Ureter (tissue), 1 donor: ENCODE data around the gene IL1R2. TPM values are rescaled to one million over a fixed set of nuclear protein-coding genes. Genes with fewer than 3 reads are reported as not detected.
"Not testable (repeated sequence)": the region's sequence is repeated elsewhere in the genome, so short reads cannot be mapped to it uniquely, and the experiment has no call there.

ENCODE experiments used
- DNase-seq: peaks from one replicate; pipeline ENCODE4 v3.0.0-alpha.2; 2020; ENCODE audit warnings: low spot score
- total RNA-seq: library from RNA; stranded (reverse); gene quantifications from one replicate; pipeline ENCODE4 v1.2.4, GENCODE V29; 2023
- donor health status: DM: yes; HTN: yes; CAD: no.

IL1R2 gene
- total RNA-seq, 1 donor from 2014 or later: 5.9 TPM

- no peak for DNase-seq
Measured at GRCh38 chr2:102060792-102061191, 69.0 kb downstream of the IL1R2 start.

GRCh38 chr2:102061286-102061699 is 69.5 kb downstream of the IL1R2 start:
- DNase-seq: no peak

- DNase-seq: no peak
Measured at GRCh38 chr2:102061962-102062795, 70.4 kb downstream of the IL1R2 start.

GRCh38 chr2:102062802-102063201 is 71.0 kb downstream of the IL1R2 start:
- no peak for DNase-seq

- peak; percentile 75 for DNase-seq
Measured at GRCh38 chr2:102063487-102063911, 71.7 kb downstream of the IL1R2 start.

- DNase-seq: peak; percentile 89
Measured at GRCh38 chr2:102063941-102064678, 72.3 kb downstream of the IL1R2 start.

- no peak for DNase-seq
Measured at GRCh38 chr2:102064679-102065674, 73.2 kb downstream of the IL1R2 start.

GRCh38 chr2:102065675-102066252 is 74.0 kb downstream of the IL1R2 start:
- no peak for DNase-seq

GRCh38 chr2:102066554-102066953 is 74.8 kb downstream of the IL1R2 start:
- no peak for DNase-seq

- not testable (repeated sequence) for DNase-seq
Measured at GRCh38 chr2:102068126-102068525, 76.4 kb downstream of the IL1R2 start.

- DNase-seq: no peak
Measured at GRCh38 chr2:102069311-102069974, 77.7 kb downstream of the IL1R2 start.

- peak; percentile 82 for DNase-seq
Measured at GRCh38 chr2:102070058-102070642, 78.4 kb downstream of the IL1R2 start.

- DNase-seq: no peak
Measured at GRCh38 chr2:102072741-102073140, 81.0 kb downstream of the IL1R2 start.

- no peak for DNase-seq
Measured at GRCh38 chr2:102073168-102073724, 81.5 kb downstream of the IL1R2 start.

GRCh38 chr2:102074152-102074783 is 82.5 kb downstream of the IL1R2 start:
- DNase-seq: no peak

GRCh38 chr2:102075479-102075878 is 83.7 kb downstream of the IL1R2 start:
- no peak for DNase-seq

- no peak for DNase-seq
Measured at GRCh38 chr2:102076512-102076911, 84.8 kb downstream of the IL1R2 start.
